ENCODE measurements around the gene HSD17B2.
"Not testable (repeated sequence)": the region's sequence is repeated elsewhere in the genome, so short reads cannot be mapped to it uniquely, and the experiment has no call there.

HSD17B2 gene, protein sequence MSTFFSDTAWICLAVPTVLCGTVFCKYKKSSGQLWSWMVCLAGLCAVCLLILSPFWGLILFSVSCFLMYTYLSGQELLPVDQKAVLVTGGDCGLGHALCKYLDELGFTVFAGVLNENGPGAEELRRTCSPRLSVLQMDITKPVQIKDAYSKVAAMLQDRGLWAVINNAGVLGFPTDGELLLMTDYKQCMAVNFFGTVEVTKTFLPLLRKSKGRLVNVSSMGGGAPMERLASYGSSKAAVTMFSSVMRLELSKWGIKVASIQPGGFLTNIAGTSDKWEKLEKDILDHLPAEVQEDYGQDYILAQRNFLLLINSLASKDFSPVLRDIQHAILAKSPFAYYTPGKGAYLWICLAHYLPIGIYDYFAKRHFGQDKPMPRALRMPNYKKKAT

DNA sequence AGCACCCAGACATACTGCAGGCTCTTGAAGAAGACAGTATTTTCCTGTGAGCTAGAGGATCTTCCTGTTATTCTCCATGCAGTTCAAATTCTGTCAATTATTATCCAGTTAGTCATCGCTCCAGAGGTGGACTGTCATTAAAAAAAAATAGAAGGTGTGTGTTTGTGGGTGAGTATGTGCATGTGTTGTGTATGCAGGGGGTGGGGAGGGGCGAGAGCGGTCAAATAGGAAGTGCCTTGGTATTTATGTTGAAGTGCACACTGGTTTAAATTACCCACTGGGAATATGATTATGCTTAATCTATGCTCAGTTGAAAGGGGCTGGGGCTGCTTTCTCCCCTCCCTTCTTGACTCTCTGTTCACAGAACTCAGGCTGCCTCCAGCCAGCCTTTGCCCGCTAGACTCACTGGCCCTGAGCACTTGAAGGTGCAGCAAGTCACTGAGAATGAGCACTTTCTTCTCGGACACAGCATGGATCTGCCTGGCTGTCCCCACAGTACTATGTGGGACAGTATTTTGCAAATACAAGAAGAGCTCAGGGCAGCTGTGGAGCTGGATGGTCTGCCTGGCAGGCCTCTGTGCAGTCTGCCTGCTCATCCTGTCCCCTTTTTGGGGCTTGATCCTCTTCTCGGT is at the start of gene HSD17B2:
HSD17B2 (plus strand) TSS at position 273 of the 632 bp plus-strand sequence; CDS start at position 445, 172 bp downstream.
- no peak for DNase-seq

DNA sequence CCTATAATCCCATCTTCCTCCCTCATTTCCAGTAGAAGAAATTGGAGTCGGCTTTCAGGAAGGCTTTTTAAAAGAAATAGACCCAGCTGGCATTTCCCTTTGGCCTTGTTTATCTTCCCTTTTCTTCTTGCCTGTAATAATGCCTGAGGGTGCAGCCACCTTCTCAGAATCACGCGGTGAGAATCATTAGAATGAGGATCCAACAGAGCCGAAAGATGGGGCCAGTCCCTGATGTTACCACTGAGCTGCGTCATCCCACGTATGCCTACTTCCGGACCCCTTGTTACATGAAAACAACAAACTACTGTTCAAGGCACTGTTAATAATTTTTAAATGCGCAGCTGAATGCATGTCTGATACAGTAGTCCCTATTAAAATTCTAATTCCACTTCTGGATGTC is 47.9 kb upstream of the HSD17B2 start:
- no peak for DNase-seq

DNA sequence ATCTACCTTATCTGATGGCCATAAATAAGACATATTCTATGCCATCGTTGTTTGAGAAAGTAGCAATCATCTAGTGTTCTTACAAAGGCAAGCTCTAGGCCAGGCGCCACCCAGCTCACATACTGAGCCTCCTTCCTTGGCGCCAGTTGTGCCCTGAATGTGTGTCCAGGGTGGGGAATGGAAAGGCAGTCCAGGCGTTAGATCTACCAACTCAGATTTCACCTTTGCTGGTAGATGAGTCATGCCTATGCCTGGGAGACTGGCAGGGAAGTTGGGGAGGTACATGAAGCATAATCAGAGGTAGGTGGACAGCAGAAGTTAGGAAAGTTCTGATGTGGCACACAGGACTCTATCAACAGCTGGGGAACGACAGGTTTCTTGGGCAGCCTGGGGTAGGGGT is 47.3 kb upstream of the HSD17B2 start:
- no peak for DNase-seq

DNA sequence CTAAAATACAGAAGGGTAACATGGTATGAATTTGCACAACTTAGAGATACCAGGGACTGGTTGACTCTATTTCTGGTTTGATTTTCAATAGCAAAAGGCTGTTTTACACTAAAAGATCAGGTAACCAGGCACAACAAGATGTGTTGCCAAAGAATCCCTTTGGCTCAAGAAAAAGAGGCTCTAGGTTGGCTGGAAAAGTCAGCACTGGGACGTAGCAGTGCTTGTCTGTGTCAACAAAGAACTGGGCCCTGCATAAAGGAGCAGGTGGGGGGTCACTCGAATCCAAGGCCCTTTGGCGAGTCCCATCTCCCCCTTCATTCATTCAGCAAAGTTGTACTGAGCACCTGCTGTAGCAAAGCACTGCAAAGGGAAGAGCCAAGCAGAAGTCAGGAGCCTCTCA is 42.2 kb upstream of the HSD17B2 start:
- no peak for DNase-seq

DNA sequence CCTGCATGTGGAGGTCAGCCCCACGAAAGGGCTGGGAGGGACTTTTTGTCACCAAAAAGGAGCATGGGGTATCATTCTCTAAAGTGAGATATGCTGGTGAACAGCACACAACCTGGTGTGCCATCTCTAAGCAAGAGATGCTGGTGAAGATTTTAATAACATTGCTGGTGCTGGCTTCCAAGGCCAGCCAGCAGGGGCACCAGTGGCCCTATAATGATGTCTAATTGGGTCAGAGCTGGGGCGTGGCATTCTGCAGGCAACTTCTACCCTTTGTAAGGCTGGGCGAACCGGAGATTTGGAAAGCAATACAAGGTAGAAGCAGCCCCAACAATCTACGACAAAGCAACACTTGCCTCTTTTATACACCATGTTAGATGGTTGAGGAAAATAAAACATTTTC is 40.6 kb upstream of the HSD17B2 start:
- DNase-seq: no peak

DNA sequence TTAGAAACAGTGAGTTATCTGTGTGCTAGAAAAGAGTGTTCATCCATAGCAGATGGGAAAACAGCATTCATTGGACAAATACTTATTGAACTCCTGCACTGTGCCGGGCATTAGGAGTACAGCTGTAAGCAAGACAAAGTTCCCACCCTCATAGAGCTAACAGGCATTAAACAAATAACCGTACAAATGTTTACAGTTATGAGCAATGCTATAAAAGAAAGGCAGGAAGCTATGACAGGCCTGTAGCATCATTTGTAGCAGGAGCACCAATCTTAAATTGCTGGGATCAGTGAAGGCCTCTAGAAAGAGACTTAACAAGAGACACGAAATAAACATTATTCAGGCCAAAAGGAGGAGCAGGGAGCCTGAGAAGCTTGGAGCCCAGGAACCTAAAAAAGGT is 39.4 kb upstream of the HSD17B2 start:
- no peak for DNase-seq

DNA sequence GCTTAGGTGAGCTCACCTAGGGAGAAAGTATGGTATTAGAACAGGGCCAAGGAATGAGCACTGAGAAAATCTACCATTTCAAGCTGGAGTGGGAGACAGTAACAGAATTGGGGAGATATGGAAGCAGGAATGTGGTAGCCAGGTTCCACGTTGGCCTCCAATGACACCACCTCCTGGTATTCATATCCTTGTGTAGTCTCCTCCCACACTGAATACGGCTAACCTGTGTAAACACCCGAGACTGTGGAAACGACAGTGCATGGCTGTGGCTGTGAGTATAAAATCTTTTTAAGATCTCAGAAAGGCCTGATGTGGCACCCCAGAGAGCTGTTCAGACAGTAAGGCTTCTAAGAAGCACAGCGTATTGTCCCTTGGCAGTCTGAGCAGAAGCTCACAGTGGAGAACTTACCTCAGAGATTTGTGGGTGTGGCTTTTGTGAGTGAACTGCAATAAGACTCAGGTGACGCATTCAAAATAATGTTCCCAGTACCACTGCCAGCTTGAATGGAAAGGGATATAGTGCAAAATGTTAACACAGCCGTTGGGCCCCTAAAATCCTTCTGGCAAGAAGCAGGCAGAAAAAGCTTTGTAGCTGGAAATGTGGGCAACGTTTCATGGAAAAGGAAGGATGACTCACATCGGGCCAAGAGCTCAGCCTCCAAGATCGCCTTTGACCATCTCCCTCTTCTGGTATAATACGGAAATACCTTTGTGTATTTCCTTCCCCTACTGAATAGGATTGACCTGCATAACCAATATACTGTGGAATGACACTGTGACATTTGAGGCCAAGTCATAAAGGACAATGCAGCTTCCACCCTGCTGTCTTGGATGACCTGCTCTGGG is 38.2 kb upstream of the HSD17B2 start:
- no peak for DNase-seq

DNA sequence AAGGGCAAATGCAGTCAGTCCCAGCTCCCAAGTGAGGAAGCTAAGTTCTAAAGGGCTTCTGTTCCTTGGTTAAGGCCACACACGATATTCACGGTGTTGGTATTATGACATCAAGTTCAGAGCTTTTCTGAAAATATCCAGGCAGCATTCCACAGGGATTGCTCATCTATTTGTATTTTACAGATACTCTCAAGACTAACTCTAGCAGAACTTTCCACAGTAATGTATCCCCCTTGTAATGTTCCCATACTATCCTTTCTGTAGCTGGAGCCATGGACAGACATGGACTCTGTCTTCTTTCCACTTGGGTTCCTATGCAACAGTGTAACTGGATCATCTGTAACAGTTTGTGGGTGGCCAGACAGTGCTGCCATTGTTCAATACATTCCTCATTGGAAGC is 37.3 kb upstream of the HSD17B2 start:
- no peak for DNase-seq

DNA sequence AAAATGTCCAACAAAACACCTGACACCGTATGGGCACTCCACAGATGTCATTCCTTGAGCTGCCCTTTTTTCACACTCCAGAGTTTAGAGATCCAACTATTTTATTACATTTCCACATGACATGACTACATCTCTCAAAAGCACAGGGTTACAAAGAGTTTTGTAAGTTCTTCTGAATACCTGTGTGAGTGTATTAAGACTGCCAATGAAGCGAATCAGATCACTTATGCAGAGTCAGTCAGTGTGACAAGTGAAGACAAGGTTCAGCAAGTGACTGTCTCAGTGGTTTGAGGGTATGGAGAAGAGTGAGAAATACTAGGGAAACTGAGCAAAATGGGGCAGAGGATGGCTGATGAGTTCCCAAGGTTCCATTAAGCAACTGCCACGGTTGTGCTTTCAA is 32.2 kb upstream of the HSD17B2 start:
- DNase-seq: no peak

DNA sequence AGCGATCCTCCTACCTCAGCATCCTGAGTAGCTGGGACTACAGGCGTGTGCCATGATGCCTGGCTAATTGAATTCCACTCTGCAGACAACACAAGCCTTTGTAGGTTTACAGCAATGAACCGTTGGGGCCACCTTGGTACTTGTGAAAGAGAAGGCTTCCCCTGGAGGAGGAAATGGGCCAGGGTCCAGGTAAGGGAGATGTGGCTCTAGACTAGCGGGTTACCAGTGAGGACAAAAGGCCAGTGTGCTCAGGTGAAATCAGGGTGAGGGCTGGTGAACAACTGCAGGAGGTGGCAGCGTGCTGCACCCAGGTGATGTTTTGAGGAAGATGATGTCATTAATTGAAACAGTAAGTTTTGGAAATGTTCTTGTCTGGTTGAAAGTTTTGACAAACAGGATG is 30.5 kb upstream of the HSD17B2 start:
- DNase-seq: no peak

DNA sequence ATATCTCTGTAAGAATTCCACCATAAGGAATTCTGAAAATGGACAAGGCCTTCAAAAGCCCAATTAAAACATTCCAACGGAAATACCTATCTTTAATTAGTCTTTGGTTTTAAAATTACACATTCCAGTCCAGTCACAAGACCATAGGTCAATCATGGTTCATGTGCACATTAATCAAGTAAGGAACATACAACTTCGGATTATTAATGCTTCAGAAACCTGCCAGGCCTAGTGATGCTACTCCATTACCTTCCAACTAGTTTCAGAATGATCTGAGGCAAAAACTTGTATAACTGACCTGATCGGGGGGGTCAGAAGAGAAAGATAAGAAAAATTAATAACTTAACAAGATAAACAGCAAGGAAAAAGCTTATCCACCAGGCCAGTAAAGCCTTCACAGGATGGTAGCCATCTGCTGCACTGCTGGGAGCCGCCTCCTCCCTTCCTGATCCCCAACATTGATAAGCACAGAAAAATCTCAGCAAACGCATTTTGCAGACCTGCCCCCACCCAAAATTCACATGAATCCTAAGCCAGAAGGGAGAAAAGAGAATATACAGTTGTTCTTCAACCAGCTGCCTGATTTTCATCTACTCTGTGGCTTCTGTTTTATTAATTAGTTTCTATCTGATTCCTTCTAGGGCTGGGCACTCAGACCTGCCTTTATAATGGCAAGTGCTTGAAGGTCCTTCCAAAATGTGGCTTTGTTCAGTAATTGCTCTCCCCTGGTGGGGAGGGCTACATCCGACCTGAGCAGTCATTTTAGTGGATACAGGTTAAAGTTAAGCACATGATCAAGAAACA is 29.8 kb upstream of the HSD17B2 start:
- no peak for DNase-seq

DNA sequence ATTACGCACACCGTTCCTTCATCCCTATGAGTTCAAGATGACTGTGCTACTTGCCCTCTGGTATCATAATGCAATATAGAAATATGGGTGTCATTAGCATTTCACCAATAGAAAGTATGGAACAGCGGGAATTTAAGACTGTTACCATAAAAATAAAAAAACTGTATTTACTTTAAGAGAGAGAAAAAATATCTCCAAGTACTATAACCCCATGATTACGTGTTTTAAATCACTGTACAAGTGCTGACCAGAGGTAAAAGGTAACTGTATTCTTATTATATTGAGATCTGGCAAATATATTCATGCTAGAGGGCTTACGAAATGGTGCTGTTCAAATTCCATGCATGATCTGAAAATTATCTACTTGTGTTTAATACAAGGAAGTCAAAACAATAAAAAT is 29.0 kb upstream of the HSD17B2 start:
- no peak for DNase-seq

DNA sequence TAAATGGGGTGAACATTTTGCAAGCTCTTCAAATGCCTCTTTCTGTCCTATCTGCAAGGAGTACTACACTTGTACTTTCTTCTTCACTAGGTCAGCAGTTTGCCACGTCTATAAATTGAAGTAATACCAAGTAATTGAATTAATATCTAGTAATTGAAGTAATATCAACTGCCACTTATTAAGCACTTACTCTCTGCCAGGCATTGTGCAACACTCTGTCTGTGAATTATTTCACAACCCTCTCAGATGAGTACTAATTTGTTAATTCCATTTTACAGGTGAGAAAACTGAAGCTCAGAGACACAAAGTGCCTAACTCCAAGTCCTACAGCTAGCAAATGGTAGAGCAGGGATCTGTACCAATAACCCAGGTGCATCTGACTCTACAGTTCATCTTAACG is 27.9 kb upstream of the HSD17B2 start:
- no peak for DNase-seq

DNA sequence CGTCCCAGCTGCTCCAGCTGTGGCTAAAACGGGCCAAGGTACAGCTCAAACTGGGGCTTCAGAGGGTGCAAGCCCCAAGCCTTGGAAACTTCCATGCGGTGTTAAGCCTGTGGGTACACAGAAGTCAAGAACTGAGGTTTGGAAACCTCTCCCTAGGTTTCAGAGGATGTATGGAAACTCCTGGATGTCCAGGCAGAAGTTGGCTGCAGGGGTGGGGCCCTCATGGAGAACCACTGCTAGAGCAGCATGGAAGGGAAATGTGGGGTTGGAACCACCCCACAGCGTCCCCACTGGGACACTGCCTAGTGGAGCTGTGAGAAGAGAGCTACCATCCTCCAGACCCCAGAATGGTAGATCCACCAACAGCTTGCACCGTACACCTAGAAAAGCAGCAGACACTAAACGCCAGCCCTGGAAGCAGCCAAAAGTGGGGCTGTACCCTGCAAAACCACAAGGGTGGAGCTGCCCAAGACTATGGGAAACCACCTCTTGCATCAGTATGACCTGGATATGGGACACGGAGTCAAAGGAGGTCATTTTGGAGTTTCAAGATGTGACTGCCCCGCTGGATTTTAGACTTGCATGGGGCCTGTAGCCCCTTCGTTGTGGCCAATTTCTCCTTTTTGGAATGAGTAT is 26.0 kb upstream of the HSD17B2 start:
- DNase-seq: no peak

DNA sequence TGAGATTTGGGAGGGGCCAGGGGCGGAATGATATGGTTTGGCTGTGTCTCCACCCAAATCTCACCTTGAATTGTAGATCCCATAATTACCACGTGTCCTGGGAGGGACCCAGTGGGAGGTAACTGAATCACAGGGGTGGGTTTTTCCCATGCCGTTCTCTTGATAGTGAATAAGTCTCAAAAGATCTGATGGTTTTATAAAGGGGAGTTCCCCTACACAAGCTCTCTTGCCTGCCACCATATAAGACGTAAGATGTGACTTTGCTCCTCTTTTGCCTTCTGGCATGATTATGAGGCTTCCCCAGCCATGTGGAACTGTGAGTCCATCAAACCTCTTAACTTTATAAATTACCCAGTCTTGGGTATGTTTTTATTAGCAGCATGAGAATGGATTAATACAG is 25.3 kb upstream of the HSD17B2 start:
- not testable (repeated sequence) for DNase-seq

DNA sequence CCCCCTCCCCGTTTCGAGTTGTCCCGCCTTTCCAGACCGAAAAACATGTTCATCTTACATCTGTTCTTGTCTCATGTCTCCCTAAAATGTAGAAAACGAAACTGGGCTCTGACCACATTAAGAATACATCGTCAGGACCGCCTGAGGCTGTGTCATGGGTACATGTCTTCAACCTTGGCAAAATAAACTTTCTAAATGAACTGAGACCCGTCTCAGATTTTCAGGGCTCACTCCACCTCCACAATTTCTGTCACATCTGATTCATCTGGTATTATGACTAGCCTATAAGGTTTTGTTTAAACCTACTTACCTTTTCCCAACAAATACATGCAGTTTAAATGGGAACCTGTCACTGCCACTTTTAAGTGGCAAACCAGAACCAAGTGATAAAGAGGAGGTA is 24.4 kb upstream of the HSD17B2 start:
- DNase-seq: no peak

DNA sequence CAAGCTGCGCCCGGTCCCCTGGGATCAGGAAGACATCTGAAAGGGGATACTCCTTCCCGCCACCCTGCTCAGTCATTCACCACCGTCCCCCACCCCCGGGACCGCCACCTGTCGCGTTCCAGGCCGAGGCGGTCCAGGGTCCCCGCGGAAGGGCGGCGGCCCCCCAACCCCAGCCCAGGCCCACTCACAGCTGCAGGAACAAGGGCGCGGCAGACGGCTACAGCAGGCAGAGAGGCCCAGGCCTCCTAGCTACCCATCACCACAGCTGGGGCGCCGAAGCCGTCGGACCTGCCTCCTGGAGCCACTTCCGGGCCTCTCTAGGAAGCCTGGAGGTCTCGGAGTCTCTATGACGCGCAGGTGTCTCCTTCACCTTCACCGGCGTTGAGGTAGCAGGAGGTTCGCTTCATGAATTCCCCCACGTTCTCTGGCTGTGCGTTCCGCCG is 23.8 kb upstream of the HSD17B2 start, which contains the start of gene SDR42E1:
SDR42E1 (minus strand) TSS at position 272 of the 443 bp plus-strand sequence. CDS start 10,612 bp downstream, outside the sequence.
- DNase-seq: peak; percentile 53

DNA sequence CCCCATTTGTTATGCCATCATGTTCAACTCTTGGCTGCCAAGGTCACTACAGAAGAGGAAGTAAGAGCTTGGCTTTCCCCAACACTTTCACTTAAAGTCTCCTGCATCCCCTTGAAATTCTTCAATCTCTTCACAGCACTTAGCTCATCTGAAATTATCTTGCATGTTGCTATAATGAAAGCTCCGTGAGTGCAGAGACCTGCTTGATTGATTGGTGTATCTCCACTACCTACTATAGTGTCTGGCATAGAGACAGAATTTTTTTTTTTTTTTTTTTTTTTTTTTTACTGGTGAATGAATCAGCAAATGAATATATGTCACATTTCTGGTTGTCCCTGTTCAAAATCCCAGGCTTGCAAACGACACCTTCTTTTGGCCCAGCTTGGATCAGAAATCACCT is 21.9 kb upstream of the HSD17B2 start:
- no peak for DNase-seq

DNA sequence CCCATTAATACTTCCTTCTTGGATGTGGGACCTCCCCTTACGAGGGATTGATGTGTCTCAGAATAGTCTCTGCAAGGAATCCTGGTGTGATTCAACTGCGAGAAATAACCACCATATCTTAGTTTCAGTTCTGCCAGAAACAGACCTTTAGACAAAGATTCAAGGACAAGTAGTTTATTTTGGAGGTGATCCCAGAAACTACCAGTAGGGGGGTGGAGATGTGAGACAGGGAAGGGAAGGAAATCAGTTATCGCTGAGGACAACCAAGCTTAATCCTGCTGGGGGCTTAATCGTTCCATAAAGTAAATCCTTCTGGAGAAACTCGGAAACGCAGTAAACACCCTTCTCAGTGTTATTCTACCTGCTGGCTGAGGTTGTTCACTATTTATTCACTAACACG is 18.8 kb upstream of the HSD17B2 start:
- DNase-seq: peak; percentile 2

DNA sequence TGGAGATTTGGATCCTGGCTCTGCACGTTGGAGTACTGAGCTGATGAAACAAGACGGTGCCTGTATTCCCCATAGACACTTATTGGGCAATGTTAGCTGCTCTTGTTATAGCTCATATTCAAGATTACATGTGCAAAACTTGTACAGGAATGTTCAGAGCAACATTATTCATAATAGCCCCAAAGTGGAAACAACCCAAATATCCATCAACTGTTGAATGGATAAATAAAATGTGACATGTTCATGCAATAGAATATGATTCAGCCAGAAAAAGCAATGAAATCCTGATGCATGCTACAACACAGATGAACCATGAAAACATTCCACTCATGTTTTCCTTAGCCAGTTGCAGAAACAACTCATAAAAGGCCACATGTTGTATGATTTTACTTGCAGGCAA is 18.1 kb upstream of the HSD17B2 start:
- no peak for DNase-seq

DNA sequence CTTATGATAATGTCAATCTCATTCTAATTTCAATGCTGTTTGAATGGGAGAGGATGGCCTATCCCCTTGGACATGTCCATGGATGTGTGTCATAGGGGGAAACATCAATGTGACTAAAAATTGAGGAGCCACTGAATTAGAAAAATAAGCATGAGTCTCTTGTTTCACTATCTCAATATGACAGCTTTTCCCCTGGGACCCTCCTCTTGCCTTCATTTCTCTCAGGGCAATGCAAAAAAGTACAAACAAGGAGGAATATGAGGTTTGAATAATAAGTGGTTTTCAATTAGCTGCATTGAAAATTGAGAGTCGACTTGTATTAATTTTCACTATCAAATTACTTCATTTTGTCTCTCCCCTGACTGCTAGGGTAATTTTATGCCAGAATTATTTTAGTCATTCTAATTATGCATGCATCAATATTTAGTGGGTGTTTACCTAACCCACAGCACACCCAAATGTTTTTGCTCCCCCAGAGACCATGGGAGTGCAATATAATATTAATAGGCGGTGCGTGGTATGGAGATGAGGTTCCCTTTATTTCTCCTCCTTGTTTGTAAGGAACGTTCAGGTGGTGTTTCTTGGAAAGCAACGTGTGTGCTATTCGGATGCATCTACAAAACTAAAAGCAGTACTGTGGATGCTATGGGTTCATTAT is 17.0 kb upstream of the HSD17B2 start:
- no peak for DNase-seq

DNA sequence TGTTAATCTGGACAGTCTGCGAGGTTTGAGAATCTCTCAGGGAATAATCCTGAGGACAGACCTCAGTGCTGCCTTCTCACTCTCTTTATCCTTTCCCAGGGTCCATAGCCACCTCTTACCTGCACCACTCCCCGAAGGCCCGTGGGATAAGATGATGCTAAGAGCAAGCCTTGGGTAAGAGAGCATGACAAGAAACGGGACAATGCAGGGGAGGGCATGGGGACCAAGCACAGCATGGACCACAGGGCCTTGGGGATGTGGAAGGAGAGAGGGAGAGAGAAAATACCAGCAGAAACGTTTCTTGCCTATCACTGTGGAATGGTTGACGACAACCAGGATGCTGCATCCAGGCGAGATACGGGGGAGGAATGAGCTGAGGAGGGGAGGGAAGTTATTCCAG is 15.5 kb upstream of the HSD17B2 start:
- DNase-seq: no peak

Measured in DMS79 treated with DMSO at 0.1 percent for 48 hours (cell line).